Glutamatergic neuron (in vitro differentiated cells): ENCODE measurements around the gene CD28. TPM values are rescaled to one million over a fixed set of nuclear protein-coding genes. Genes with fewer than 3 reads are reported as not detected.
"Not testable (repeated sequence)": the region's sequence is repeated elsewhere in the genome, so short reads cannot be mapped to it uniquely, and the experiment has no call there.

ENCODE experiments used
- DNase-seq: peaks from one replicate; pipeline ENCODE4 v3.0.0; 2022
- H3K27ac Mint-ChIP-seq: one replicate; pipeline ENCODE4 v1.8.0; 2020; ENCODE audit warnings: mild to moderate bottlenecking, mixed read lengths, inconsistent platforms; ENCODE audit not compliant: unreplicated experiment
- H3K27me3 Mint-ChIP-seq: one replicate; pipeline ENCODE4 v1.8.0; 2020; ENCODE audit warnings: mild to moderate bottlenecking, moderate library complexity, mixed read lengths, inconsistent platforms; ENCODE audit not compliant: unreplicated experiment
- H3K36me3 Mint-ChIP-seq: one replicate; pipeline ENCODE4 v1.8.0; 2020; ENCODE audit warnings: mild to moderate bottlenecking, mixed read lengths, inconsistent platforms; ENCODE audit not compliant: unreplicated experiment
- H3K4me1 Mint-ChIP-seq: one replicate; pipeline ENCODE4 v1.8.0; 2020; ENCODE audit warnings: mild to moderate bottlenecking, low read depth, mixed read lengths, inconsistent platforms; ENCODE audit not compliant: unreplicated experiment
- H3K4me3 Mint-ChIP-seq: one replicate; pipeline ENCODE4 v1.8.0; 2020; ENCODE audit warnings: mild to moderate bottlenecking, mixed read lengths, inconsistent platforms; ENCODE audit not compliant: unreplicated experiment
- H3K9me3 Mint-ChIP-seq: one replicate; pipeline ENCODE4 v1.8.0; 2020; ENCODE audit warnings: mild to moderate bottlenecking, moderate library complexity, mixed read lengths, inconsistent platforms; ENCODE audit not compliant: unreplicated experiment
- total RNA-seq: library from RNA; stranded (reverse); fragmentation: NEBNext Ultra II Directional; extraction: Animal tissue kit (Norgen Biotek cat#: 25700); gene quantifications from one replicate; pipeline ENCODE4 v1.2.1, GENCODE V29; 2021; ENCODE audit not compliant: unreplicated experiment
- TF ChIP-seq, protein P1 (sequence below): fragments of 200-600 bp; sonication (generic); IDR thresholded peaks from one replicate; pipeline ENCODE4 v1.5.0; 2021; ENCODE audit not compliant: partially characterized antibody, unreplicated experiment

The CD28 gene
- total RNA-seq, 1 donor from 2014 or later = not detected

DNA sequence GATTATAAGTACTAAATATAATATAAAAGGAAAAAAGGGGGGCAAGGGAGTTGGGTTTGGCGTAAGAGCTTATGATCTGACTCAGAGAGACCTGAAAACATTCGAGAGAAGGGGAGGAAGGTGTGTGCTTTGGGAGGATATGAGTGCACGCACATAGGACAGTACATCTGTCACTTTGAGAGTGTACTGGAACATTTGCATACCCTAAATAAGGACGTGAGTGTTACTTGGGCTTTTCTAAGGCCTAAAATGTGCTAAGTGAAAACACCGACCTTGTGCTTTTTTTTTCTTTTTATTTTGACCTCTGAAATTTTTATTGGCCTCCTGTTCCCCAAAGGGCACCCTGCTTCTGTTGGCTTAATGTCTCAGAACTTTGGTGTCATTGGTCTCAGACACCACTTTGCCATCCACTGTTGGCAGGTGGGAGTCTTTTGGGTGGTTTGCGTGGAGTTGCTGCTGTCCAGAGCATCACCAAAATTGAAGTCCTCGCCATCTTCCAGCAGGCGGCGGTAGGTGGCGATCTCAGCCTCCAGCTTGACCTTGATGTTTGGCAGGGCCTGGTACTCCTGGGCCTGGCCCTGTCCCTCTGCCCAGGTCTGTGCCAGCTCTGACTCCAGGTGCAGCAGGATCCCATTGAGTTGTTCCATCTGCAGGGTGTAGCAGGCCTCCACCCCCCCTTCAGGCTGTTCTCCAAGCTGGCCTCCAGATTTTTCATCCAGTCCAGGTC, 57.7 kb downstream of the CD28 start:
- Mint-ChIP-seq H3K27me3 (peaks cover 4% of the 10 kb centered on the region), H3K36me3 (no peaks in the 10 kb centered on the region), H3K27ac (no peak overlapping the region), H3K4me1 (peaks cover 3% of the 10 kb centered on the region), H3K4me3 (no peak overlapping the region), H3K9me3 (peaks cover 1% of the 10 kb centered on the region)
- DNase-seq = no peak
- TF ChIP-seq, protein P1, sequence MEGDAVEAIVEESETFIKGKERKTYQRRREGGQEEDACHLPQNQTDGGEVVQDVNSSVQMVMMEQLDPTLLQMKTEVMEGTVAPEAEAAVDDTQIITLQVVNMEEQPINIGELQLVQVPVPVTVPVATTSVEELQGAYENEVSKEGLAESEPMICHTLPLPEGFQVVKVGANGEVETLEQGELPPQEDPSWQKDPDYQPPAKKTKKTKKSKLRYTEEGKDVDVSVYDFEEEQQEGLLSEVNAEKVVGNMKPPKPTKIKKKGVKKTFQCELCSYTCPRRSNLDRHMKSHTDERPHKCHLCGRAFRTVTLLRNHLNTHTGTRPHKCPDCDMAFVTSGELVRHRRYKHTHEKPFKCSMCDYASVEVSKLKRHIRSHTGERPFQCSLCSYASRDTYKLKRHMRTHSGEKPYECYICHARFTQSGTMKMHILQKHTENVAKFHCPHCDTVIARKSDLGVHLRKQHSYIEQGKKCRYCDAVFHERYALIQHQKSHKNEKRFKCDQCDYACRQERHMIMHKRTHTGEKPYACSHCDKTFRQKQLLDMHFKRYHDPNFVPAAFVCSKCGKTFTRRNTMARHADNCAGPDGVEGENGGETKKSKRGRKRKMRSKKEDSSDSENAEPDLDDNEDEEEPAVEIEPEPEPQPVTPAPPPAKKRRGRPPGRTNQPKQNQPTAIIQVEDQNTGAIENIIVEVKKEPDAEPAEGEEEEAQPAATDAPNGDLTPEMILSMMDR = no peak

DNA sequence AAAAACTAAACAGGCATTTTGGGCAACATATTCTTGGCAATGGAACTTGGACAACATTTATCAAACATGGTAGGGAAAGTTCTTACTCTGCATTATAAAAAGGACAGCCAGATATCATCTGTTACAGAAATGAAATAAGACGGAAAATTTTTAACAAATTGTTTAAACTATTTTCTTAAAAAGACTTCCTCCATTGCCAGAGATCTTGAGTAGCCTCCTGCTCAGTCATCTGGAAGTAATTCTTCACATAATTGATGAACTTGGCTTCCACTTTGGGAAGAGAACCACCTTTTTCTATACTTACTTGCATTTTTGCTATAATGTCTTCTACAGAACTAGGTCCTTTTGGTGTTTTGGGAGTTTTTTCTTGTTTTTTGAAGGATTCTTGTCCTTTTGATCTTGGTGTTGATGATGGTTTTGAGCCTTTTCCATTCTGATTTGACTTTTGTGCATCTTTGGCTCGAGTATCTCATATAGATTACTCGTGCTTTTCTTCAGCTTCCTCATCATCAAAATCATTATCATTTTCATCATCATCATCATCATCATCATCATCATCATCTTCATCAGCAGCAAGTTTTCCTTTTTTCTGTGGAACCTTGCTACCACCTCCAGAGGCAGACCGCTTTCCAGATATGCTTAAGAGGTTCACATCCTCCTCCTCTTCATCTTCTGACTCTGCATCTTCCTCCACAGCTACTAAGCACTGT, 66.2 kb downstream of the CD28 start:
- Mint-ChIP-seq H3K9me3 (no peaks in the 10 kb centered on the region), H3K36me3 (no peaks in the 10 kb centered on the region), H3K27me3 (no peaks in the 10 kb centered on the region), H3K4me1 (no peaks in the 10 kb centered on the region), H3K4me3 (no peak overlapping the region), H3K27ac (no peak overlapping the region)
- no peak for DNase-seq
- TF ChIP-seq, protein P1 = no peak

DNA sequence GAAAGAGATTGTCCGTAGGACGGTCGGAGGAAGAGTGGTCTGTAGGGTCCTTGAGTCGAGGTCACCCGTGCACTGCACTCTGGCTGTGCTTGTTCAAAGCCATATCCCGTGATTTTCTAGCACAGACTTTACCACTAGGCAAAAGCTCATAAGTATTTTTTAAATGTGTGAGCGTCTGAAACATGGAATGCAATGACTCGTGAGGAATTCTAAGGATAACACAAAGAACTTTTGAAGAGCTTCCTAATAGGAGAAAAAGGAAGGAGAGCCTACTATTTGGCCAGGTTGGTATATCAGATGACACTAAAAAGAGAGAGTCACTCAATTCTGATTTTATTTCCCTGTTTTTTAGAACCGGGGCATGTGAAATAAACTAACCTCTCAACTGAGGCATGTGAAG, 68.3 kb downstream of the CD28 start:
- H3K9me3 Mint-ChIP-seq = no peaks in the 10 kb centered on the region
- no peaks in the 10 kb centered on the region for H3K36me3 Mint-ChIP-seq
- DNase-seq = no peak
- TF ChIP-seq, protein P1 = no peak
- no peaks in the 10 kb centered on the region for H3K4me1 Mint-ChIP-seq
- H3K27me3 Mint-ChIP-seq = no peaks in the 10 kb centered on the region
- no peak overlapping the region for H3K27ac Mint-ChIP-seq
- no peak overlapping the region for H3K4me3 Mint-ChIP-seq

DNA sequence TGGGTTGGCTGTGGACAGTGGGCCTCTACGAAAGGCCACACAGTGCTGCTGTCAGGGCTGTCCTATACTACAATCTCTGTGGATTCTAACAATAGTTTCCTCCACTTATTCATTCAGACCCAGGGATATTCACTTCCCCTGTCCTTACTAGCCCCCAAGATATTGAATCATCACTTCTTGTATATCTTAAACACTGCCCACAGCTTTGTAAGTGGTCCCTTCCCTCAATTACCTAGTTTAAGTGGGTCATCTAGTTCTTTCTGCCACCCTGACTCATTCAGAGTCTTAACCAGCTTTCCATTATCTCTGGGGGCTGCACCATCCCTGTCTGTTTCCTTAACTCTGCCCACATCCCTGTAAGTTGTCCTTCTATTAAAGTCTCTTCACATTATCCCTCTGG, 69.2 kb downstream of the CD28 start:
- H3K4me1 Mint-ChIP-seq = no peaks in the 10 kb centered on the region
- DNase-seq = no peak
- no peak overlapping the region for H3K27ac Mint-ChIP-seq
- TF ChIP-seq, protein P1 = no peak
- H3K9me3 Mint-ChIP-seq = no peaks in the 10 kb centered on the region
- H3K36me3 Mint-ChIP-seq = no peaks in the 10 kb centered on the region
- no peak overlapping the region for H3K4me3 Mint-ChIP-seq
- no peaks in the 10 kb centered on the region for H3K27me3 Mint-ChIP-seq

DNA sequence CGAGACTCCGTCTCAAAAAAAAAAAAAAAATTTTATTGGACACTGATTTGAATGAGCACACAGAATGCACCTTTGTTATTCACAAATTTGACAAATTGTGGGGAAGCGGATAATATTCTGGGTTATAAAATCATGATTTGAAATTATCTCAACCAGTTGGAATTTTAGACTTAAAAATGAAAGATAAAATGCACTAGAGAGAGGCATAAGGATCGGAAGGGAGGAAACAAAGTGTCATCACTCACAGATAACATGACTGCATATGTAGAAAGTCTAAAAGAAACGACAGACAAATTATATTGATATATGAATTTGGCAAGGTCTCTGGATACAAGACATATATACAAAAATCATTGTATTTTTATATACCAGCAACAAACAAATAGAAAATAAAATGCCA, 70.6 kb downstream of the CD28 start:
- H3K27ac Mint-ChIP-seq = no peak overlapping the region
- TF ChIP-seq, protein P1 = no peak
- no peaks in the 10 kb centered on the region for H3K9me3 Mint-ChIP-seq
- H3K27me3 Mint-ChIP-seq = no peaks in the 10 kb centered on the region
- H3K36me3 Mint-ChIP-seq = peaks cover 3% of the 10 kb centered on the region
- no peak overlapping the region for H3K4me3 Mint-ChIP-seq
- no peak for DNase-seq
- no peaks in the 10 kb centered on the region for H3K4me1 Mint-ChIP-seq

DNA sequence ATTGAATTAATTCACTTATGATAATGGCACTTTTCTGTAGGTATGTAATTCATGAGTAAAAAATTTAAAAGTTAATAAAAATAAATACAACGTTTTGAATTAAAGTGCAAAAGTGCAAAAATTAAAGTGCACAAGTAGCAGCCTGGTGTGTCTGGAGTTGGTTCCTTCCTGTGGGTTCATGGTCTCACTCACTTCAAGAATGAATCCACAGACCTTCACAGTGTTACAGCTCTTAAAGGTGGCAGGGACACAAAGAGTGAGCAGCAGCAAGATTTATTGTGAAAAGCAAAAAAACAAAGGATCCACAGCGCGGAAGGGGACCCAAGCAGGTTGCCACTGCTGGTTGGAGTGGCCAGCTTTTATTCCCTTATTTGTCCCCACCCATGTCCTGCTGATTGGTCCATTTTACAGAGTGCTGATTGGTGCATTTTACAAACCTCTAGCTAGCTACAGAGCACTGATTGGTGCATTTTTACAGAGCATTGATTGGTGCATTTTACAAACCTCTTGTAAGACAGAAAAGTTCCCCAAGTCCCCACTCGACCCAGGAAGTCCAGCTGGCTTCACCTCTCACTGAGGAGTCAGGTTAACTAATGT, 73.1 kb downstream of the CD28 start:
- not testable (repeated sequence) for DNase-seq, H3K27me3 Mint-ChIP-seq, H3K27ac Mint-ChIP-seq, H3K36me3 Mint-ChIP-seq, H3K4me3 Mint-ChIP-seq, H3K9me3 Mint-ChIP-seq, H3K4me1 Mint-ChIP-seq
